NCI-H345 treated with DMSO at 0.1 percent for 48 hours (cell line): Measurements from ENCODE around the gene RAB3A.

Experiments used
- DNase-seq: peaks from one replicate; lab custom pipeline; 2025; ENCODE audit not compliant: unreplicated experiment; lab: John Stamatoyannopoulos, UW

The RAB3A gene

GRCh38 chr19:18203863-18204393 is at the start of gene RAB3A:
Gene RAB3A, minus strand, starts transcription at chr19:18204042. Its CDS starts 1,302 bp downstream, at chr19:18202740.
- DNase-seq, result peak; percentile 99

GRCh38 chr19:18253130-18253529 is 49.3 kb upstream of the RAB3A start:
- no peak for DNase-seq

GRCh38 chr19:18252370-18252717 is 48.5 kb upstream of the RAB3A start:
- no peak for DNase-seq

GRCh38 chr19:18251587-18252369 is 47.9 kb upstream of the RAB3A start:
- DNase-seq, result peak; percentile 26

GRCh38 chr19:18249834-18250233 is 46.0 kb upstream of the RAB3A start:
- DNase-seq, result no peak

- no peak for DNase-seq
These were observed 41.5 kb upstream of the RAB3A start for GRCh38 chr19:18245297-18245696.

GRCh38 chr19:18239303-18239702 is 35.5 kb upstream of the RAB3A start:
- no peak for DNase-seq

GRCh38 chr19:18234194-18234593 is 30.4 kb upstream of the RAB3A start:
- DNase-seq, result no peak

GRCh38 chr19:18233224-18233825 is 29.5 kb upstream of the RAB3A start:
- DNase-seq, result no peak

- DNase-seq, result no peak
These were observed 28.8 kb upstream of the RAB3A start for GRCh38 chr19:18232540-18233223.

- DNase-seq, result no peak
These were observed 27.9 kb upstream of the RAB3A start for GRCh38 chr19:18231775-18232174.

- DNase-seq, result no peak
These were observed 27.3 kb upstream of the RAB3A start for GRCh38 chr19:18230941-18231734.

GRCh38 chr19:18229915-18230314 is 26.1 kb upstream of the RAB3A start:
- no peak for DNase-seq

GRCh38 chr19:18229474-18229873 is 25.6 kb upstream of the RAB3A start:
- DNase-seq, result no peak

- no peak for DNase-seq
These were observed 24.0 kb upstream of the RAB3A start for GRCh38 chr19:18227781-18228271.

- no peak for DNase-seq
These were observed 23.3 kb upstream of the RAB3A start for GRCh38 chr19:18226956-18227780.

GRCh38 chr19:18225702-18226468 is 22.0 kb upstream of the RAB3A start, which contains the start of gene PDE4C:
Gene PDE4C, minus strand, starts transcription at chr19:18226438. Its CDS starts 23 bp downstream, at chr19:18226415.
- DNase-seq, result no peak

GRCh38 chr19:18225355-18225701 is 21.5 kb upstream of the RAB3A start:
- no peak for DNase-seq
